ENCODE data around the gene CATSPERB.

Gene CATSPERB

DNA sequence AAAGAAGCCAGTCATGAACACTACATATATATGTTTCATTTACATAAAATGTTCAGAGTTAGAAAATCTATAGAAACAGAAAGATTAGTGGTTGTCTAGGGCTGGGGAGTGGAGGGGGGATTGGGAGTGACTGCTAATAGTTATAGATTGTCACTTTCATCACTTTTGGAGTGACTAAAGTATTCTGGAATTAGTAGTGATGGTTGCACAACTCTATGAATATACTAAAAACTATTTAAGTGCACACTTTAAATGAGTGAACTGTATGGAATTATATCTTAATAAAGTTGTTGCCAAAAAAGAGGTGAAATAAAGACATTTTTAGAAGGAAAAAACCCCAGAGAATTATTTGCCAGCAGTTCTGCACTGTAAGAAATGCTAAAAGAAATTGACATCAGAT is 9.5 kb downstream of the CATSPERB start:
- Histone ChIP-seq H3K27ac (ENCODE audit: insufficient read depth in 1 of 2, low read depth in 1 of 2, low read length in 2 of 2, poor library complexity in 1 of 2, severe bottlenecking in 2 of 2) (no peak overlapping the region), H3K4me1 (ENCODE audit: control extremely low read depth in 1 of 4, control insufficient read depth in 4 of 4, insufficient read depth in 4 of 4, low read length in 3 of 4) (no peaks in the 10 kb centered on the region), H3K4me3 (ENCODE audit: control insufficient read depth in 1 of 7, extremely low read depth in 1 of 7, insufficient read depth in 4 of 7, low read depth in 2 of 7, low read length in 6 of 7) (no peak overlapping the region), H3K27me3 (replicated peaks in 2 of 5; ENCODE audit: control insufficient read depth in 4 of 5, insufficient read depth in 5 of 5, low read length in 4 of 5) (no peaks in the 10 kb centered on the region), H3K9me3 (ENCODE audit: control extremely low read depth in 1 of 5, control insufficient read depth in 4 of 5, insufficient read depth in 2 of 5, low read depth in 1 of 5, low read length in 4 of 5) (no peaks in the 10 kb centered on the region), H3K36me3 (ENCODE audit: control insufficient read depth in 4 of 4, insufficient read depth in 4 of 4, low read length in 3 of 4) (no peaks in the 10 kb centered on the region)
- DNase-seq: no peak
- CTCF ChIA-PET: no interaction called here
- POLR2A ChIA-PET: no interaction called here

DNA sequence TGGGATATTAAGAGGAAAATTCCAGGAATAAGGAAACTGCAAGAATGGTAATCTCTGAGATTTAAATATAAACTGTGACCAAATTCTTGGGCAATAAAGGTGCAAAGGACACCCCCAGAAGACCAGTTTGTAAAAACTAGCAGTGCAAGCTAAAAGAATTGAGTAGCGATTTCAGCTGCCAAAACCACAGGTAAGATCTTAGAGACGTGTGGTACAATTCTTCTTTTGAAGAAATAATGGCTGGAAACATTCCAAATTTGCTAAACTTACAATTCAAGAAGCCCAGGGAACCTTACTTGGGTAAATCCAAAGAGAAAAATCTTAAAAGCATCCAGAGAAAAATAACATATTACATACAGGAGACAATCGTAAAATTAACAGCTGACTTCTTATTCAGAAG is 12.0 kb downstream of the CATSPERB start:
- Histone ChIP-seq H3K4me3 (ENCODE audit: control insufficient read depth in 1 of 7, extremely low read depth in 1 of 7, insufficient read depth in 4 of 7, low read depth in 2 of 7, low read length in 6 of 7) (peak overlapping the region in 1 of 7 experiments; percentile 6), H3K27me3 (replicated peaks in 2 of 5; ENCODE audit: control insufficient read depth in 4 of 5, insufficient read depth in 5 of 5, low read length in 4 of 5) (no peaks in the 10 kb centered on the region), H3K9me3 (ENCODE audit: control extremely low read depth in 1 of 5, control insufficient read depth in 4 of 5, insufficient read depth in 2 of 5, low read depth in 1 of 5, low read length in 4 of 5) (no peaks in the 10 kb centered on the region), H3K27ac (ENCODE audit: insufficient read depth in 1 of 2, low read depth in 1 of 2, low read length in 2 of 2, poor library complexity in 1 of 2, severe bottlenecking in 2 of 2) (no peak overlapping the region), H3K36me3 (ENCODE audit: control insufficient read depth in 4 of 4, insufficient read depth in 4 of 4, low read length in 3 of 4) (no peaks in the 10 kb centered on the region), H3K4me1 (ENCODE audit: control extremely low read depth in 1 of 4, control insufficient read depth in 4 of 4, insufficient read depth in 4 of 4, low read length in 3 of 4) (no peaks in the 10 kb centered on the region)
- no peak for DNase-seq
- ChIA-PET CTCF (no interaction called here), POLR2A (no interaction called here)
- WGBS (ENCODE audit: insufficient coverage): 90% methylated on average over 2 of the region's 3 CpGs

DNA sequence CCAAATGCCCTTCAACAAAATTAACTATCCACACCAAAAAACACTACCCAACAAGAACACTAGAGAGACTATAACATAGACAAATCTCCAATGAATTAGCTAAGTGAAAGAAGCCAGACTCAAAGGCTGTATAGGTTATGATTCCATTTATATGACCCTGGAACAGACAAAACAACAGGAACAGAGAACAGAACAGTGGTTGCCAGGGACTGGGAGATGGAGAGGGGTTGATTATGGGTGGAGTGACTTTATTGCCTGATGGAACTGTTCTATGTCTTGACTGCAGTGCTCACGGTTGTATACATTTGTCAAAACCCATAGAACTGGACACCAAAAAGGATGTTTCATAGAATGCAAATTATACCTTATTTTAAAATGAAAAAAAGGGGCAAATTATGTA is 14.9 kb downstream of the CATSPERB start:
- no peaks in the 10 kb centered on the region for H3K4me1 ChIP-seq (ENCODE audit: control extremely low read depth in 1 of 4, control insufficient read depth in 4 of 4, insufficient read depth in 4 of 4, low read length in 3 of 4)
- no peak for DNase-seq
- WGBS (ENCODE audit: insufficient coverage): no CpG with 5 or more reads among the region's 1 CpG
- H3K9me3 ChIP-seq (ENCODE audit: control extremely low read depth in 1 of 5, control insufficient read depth in 4 of 5, insufficient read depth in 2 of 5, low read depth in 1 of 5, low read length in 4 of 5): peaks cover 0 to 1% (median 0%) of the 10 kb centered on the region in 5 experiments
- CTCF ChIA-PET: interaction anchor here (0.6 kb wide), 2 partner anchors 22 to 26 kb away, joined by 3 to 4 read pairs; no protein-coding TSS in a partner anchor
- H3K36me3 ChIP-seq (ENCODE audit: control insufficient read depth in 4 of 4, insufficient read depth in 4 of 4, low read length in 3 of 4): no peaks in the 10 kb centered on the region
- POLR2A ChIA-PET: no interaction called here
- no peaks in the 10 kb centered on the region for H3K27me3 ChIP-seq (replicated peaks in 2 of 5; ENCODE audit: control insufficient read depth in 4 of 5, insufficient read depth in 5 of 5, low read length in 4 of 5)
- no peak overlapping the region for H3K27ac ChIP-seq (ENCODE audit: insufficient read depth in 1 of 2, low read depth in 1 of 2, low read length in 2 of 2, poor library complexity in 1 of 2, severe bottlenecking in 2 of 2)
- no peak overlapping the region for H3K4me3 ChIP-seq (ENCODE audit: control insufficient read depth in 1 of 7, extremely low read depth in 1 of 7, insufficient read depth in 4 of 7, low read depth in 2 of 7, low read length in 6 of 7)

DNA sequence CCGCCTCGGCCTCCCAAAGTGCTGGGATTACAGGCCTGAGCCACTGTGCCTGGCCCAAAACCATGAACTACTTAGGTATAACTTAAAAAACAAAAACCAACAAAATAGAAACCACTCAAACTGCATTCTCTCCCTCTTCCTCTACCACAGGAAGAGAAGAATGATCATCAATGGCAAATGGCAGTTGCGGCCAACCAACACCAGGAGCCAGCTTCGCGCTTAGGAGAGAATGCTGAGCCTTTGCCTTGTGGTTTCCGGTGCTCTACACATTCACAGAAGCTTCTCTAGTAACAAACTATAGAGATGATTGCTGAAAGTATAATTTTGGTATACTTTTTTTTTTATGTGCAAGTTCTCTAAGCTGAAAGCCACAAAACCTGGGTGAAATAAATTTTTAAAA is 17.1 kb downstream of the CATSPERB start:
- DNase-seq: peak; percentile 8 to 60 (median 45)
- Histone ChIP-seq H3K9me3 (ENCODE audit: control extremely low read depth in 1 of 5, control insufficient read depth in 4 of 5, insufficient read depth in 2 of 5, low read depth in 1 of 5, low read length in 4 of 5) (peaks cover 0 to 1% (median 0%) of the 10 kb centered on the region in 5 experiments), H3K4me3 (ENCODE audit: control insufficient read depth in 1 of 7, extremely low read depth in 1 of 7, insufficient read depth in 4 of 7, low read depth in 2 of 7, low read length in 6 of 7) (no peak overlapping the region), H3K4me1 (ENCODE audit: control extremely low read depth in 1 of 4, control insufficient read depth in 4 of 4, insufficient read depth in 4 of 4, low read length in 3 of 4) (no peaks in the 10 kb centered on the region), H3K36me3 (ENCODE audit: control insufficient read depth in 4 of 4, insufficient read depth in 4 of 4, low read length in 3 of 4) (no peaks in the 10 kb centered on the region), H3K27ac (ENCODE audit: insufficient read depth in 1 of 2, low read depth in 1 of 2, low read length in 2 of 2, poor library complexity in 1 of 2, severe bottlenecking in 2 of 2) (no peak overlapping the region), H3K27me3 (replicated peaks in 2 of 5; ENCODE audit: control insufficient read depth in 4 of 5, insufficient read depth in 5 of 5, low read length in 4 of 5) (no peaks in the 10 kb centered on the region)
- ChIA-PET CTCF (no interaction called here), POLR2A (no interaction called here)
- no CpG with 5 or more reads among the region's 6 CpGs for WGBS (ENCODE audit: insufficient coverage)

DNA sequence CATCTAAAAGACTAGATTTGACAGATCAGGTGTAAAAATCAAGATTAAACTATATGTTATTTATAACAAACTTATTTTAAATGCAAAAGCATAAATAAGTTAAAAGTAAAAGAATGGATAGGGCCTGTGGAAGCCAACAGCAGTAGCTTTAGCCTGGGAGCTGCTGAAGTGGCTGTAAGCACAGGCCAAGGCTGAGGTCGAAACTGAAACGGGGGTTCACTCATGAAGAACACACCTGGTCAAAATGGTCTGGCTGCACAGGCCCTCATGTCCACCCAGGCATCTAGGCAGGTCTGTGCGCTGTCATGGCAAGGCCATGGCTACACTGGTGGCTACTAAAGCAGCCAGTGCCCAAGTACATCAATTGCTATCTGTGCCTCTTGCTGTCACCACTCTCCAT is 23.1 kb downstream of the CATSPERB start:
- WGBS (ENCODE audit: insufficient coverage): 100% methylated on average over 3 of the region's 3 CpGs
- ChIA-PET CTCF (no interaction called here), POLR2A (no interaction called here)
- H3K9me3 ChIP-seq (ENCODE audit: control extremely low read depth in 1 of 5, control insufficient read depth in 4 of 5, insufficient read depth in 2 of 5, low read depth in 1 of 5, low read length in 4 of 5): peaks cover 0 to 9% (median 3%) of the 10 kb centered on the region in 5 experiments
- no peak overlapping the region for H3K27ac ChIP-seq (ENCODE audit: insufficient read depth in 1 of 2, low read depth in 1 of 2, low read length in 2 of 2, poor library complexity in 1 of 2, severe bottlenecking in 2 of 2)
- DNase-seq: no peak
- no peaks in the 10 kb centered on the region for H3K4me1 ChIP-seq (ENCODE audit: control extremely low read depth in 1 of 4, control insufficient read depth in 4 of 4, insufficient read depth in 4 of 4, low read length in 3 of 4)
- no peaks in the 10 kb centered on the region for H3K36me3 ChIP-seq (ENCODE audit: control insufficient read depth in 4 of 4, insufficient read depth in 4 of 4, low read length in 3 of 4)
- no peaks in the 10 kb centered on the region for H3K27me3 ChIP-seq (replicated peaks in 2 of 5; ENCODE audit: control insufficient read depth in 4 of 5, insufficient read depth in 5 of 5, low read length in 4 of 5)
- no peak overlapping the region for H3K4me3 ChIP-seq (ENCODE audit: control insufficient read depth in 1 of 7, extremely low read depth in 1 of 7, insufficient read depth in 4 of 7, low read depth in 2 of 7, low read length in 6 of 7)

DNA sequence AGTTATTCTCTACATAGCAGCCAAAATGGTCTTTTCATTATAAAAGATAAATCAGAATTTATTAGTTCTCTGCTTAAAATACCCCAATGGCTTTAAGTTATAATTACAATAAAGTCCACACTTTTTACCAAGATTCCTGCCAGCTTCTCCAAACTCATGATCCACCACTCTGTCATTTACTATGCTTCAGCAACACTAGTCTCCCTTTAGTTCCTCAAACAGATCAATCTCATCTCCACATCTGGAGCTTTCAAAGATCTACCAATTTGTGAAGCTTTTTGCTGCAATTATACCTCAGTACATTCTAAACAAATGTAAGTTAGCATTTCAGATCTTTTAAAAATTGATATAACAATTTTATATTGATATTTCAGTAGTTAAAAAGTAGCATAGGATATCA is 24.9 kb downstream of the CATSPERB start:
- Histone ChIP-seq H3K27ac (ENCODE audit: insufficient read depth in 1 of 2, low read depth in 1 of 2, low read length in 2 of 2, poor library complexity in 1 of 2, severe bottlenecking in 2 of 2) (no peak overlapping the region), H3K9me3 (ENCODE audit: control extremely low read depth in 1 of 5, control insufficient read depth in 4 of 5, insufficient read depth in 2 of 5, low read depth in 1 of 5, low read length in 4 of 5) (peaks cover 0 to 9% (median 3%) of the 10 kb centered on the region in 5 experiments), H3K27me3 (replicated peaks in 2 of 5; ENCODE audit: control insufficient read depth in 4 of 5, insufficient read depth in 5 of 5, low read length in 4 of 5) (no peaks in the 10 kb centered on the region), H3K4me1 (ENCODE audit: control extremely low read depth in 1 of 4, control insufficient read depth in 4 of 4, insufficient read depth in 4 of 4, low read length in 3 of 4) (no peaks in the 10 kb centered on the region), H3K36me3 (ENCODE audit: control insufficient read depth in 4 of 4, insufficient read depth in 4 of 4, low read length in 3 of 4) (no peaks in the 10 kb centered on the region), H3K4me3 (ENCODE audit: control insufficient read depth in 1 of 7, extremely low read depth in 1 of 7, insufficient read depth in 4 of 7, low read depth in 2 of 7, low read length in 6 of 7) (no peak overlapping the region)
- ChIA-PET CTCF (no interaction called here), POLR2A (no interaction called here)
- DNase-seq: peak in 2 of 3 donors; percentile 24 to 50

DNA sequence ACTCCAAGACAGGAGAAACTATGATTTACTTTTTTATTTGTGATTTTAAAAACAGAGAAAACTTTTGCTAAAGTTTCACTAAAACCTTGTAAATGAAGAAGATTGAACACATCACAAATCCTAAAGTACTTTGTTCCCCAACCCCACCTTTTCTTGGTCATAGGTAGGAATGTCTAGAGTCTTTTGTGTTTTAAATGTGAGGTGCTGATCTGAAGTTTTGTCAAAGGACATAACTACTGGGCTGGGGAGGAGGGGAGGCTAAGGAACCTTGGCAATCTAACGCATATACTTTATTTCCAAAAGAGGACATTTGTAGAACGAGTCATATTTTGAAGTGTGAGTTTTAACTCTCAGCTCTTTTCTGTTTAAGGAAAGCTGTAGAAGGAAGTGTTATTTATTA is 37.2 kb downstream of the CATSPERB start:
- Histone ChIP-seq H3K4me3 (ENCODE audit: control insufficient read depth in 1 of 7, extremely low read depth in 1 of 7, insufficient read depth in 4 of 7, low read depth in 2 of 7, low read length in 6 of 7) (no peak overlapping the region), H3K27me3 (replicated peaks in 2 of 5; ENCODE audit: control insufficient read depth in 4 of 5, insufficient read depth in 5 of 5, low read length in 4 of 5) (no peaks in the 10 kb centered on the region), H3K27ac (ENCODE audit: insufficient read depth in 1 of 2, low read depth in 1 of 2, low read length in 2 of 2, poor library complexity in 1 of 2, severe bottlenecking in 2 of 2) (no peak overlapping the region), H3K9me3 (ENCODE audit: control extremely low read depth in 1 of 5, control insufficient read depth in 4 of 5, insufficient read depth in 2 of 5, low read depth in 1 of 5, low read length in 4 of 5) (peaks cover 0 to 14% (median 3%) of the 10 kb centered on the region in 5 experiments), H3K4me1 (ENCODE audit: control extremely low read depth in 1 of 4, control insufficient read depth in 4 of 4, insufficient read depth in 4 of 4, low read length in 3 of 4) (no peaks in the 10 kb centered on the region), H3K36me3 (ENCODE audit: control insufficient read depth in 4 of 4, insufficient read depth in 4 of 4, low read length in 3 of 4) (no peaks in the 10 kb centered on the region)
- CTCF ChIA-PET: interaction anchor here (0.7 kb wide), 1 partner anchor 22 kb away, joined by 4 read pairs; no protein-coding TSS in a partner anchor
- POLR2A ChIA-PET: interaction anchor here (0.6 kb wide), 1 partner anchor 14 kb away, joined by 3 read pairs; no protein-coding TSS in a partner anchor
- no peak for DNase-seq
- WGBS (ENCODE audit: insufficient coverage): 100% methylated on average over 1 of the region's 2 CpGs
